GM12878 (cell line): ENCODE measurements around the gene PLPP1. TPM values are rescaled to one million over a fixed set of nuclear protein-coding genes. Genes with fewer than 3 reads are reported as not detected.

ENCODE experiments used
- ATAC-seq: fragments of 200-7000 bp; cut with Tn5 transposase; 3 replicates; pipeline ENCODE4 v1.9.1; 2020; ENCODE audit warnings: mild to moderate bottlenecking, moderate library complexity
- BruUV-seq: library from RNA; stranded (reverse); fragments of 400-500 nt; replicated peaks from 2 replicates; lab custom pipeline; 2021; lab: Mats Ljungman, UMichigan
- CTCF ChIA-PET: fragments of 300-600 bp; sonication (Branson Sonifier 250); formaldehyde crosslinking; extraction: SDS; loops from one replicate; lab custom pipeline; 2021; ENCODE audit warnings: inconsistent platforms; lab: Yijun Ruan, JAX
- POLR2A ChIA-PET: fragments of 350-600 bp; formaldehyde crosslinking; extraction: SDS; loops from one replicate; lab custom pipeline; 2021; ENCODE audit warnings: inconsistent platforms; lab: Charles Lee
- RAD21 ChIA-PET: fragments of 300-600 bp; sonication (Branson Sonifier 250); formaldehyde crosslinking; loops from one replicate; lab custom pipeline; 2023; ENCODE audit warnings: antibody characterized with exemption; ENCODE audit not compliant: unreplicated experiment; lab: Charles Lee
- SMC1A ChIA-PET: fragments of 300-600 bp; sonication (Branson Sonifier 250); formaldehyde crosslinking; loops from one replicate; lab custom pipeline; 2023; ENCODE audit not compliant: unreplicated experiment, uncharacterized antibody; lab: Charles Lee
- DNase-seq: peaks from one replicate; pipeline ENCODE4 v3.0.0-alpha.2; 2011; ENCODE audit warnings: low read depth, low spot score
- FAIRE-seq: peaks from 3 replicates; lab custom pipeline; 2011; peaks lifted over from hg19 to GRCh38; lab: Jason Lieb, UNC
- H2AFZ ChIP-seq: 2 replicates; pipeline ENCODE4 v1.6.0; 2011; ENCODE audit warnings: low read depth, low read length, control low read depth; ENCODE audit not compliant: control insufficient read depth
- H3K27ac ChIP-seq: 2 replicates; pipeline ENCODE4 v1.5.1; 2011; ENCODE audit warnings: control low read depth; ENCODE audit not compliant: control insufficient read depth, insufficient read depth
- H3K27me3 ChIP-seq, 2 experiments: replicated peaks in 1 of 2; 2 replicates each; pipeline versions ENCODE4 v1.6.0 to v1.6.1; 2011; ENCODE audit warnings: low read length in 1 of 2; ENCODE audit not compliant: control insufficient read depth in 2 of 2, insufficient read depth in 2 of 2
- H3K36me3 ChIP-seq, 2 experiments: 2 replicates each; pipeline ENCODE4 v1.5.1; 2011; ENCODE audit warnings: low read length in 1 of 2; ENCODE audit not compliant: control insufficient read depth in 2 of 2, insufficient read depth in 2 of 2
- H3K4me1 ChIP-seq: 2 replicates; pipeline ENCODE4 v1.6.1; 2011; ENCODE audit warnings: mild to moderate bottlenecking, low read length, moderate library complexity, mixed read lengths; ENCODE audit not compliant: control insufficient read depth, insufficient read depth
- H3K4me2 ChIP-seq: 2 replicates; pipeline ENCODE4 v1.6.0; 2011; ENCODE audit warnings: control low read depth; ENCODE audit not compliant: control insufficient read depth, insufficient read depth
- H3K4me3 ChIP-seq: fragments of 200-600 bp; sonication (generic); 2 replicates; pipeline ENCODE4 v1.5.1; 2016
- H3K79me2 ChIP-seq: 2 replicates; pipeline ENCODE4 v1.6.0; 2011; ENCODE audit warnings: low read length; ENCODE audit not compliant: control insufficient read depth, insufficient read depth
- H3K9ac ChIP-seq: 2 replicates; pipeline ENCODE4 v1.8.0; 2011; ENCODE audit warnings: low read length, control low read depth, mixed read lengths; ENCODE audit not compliant: control insufficient read depth, insufficient read depth
- H3K9me3 ChIP-seq: replicated peaks from 3 replicates; pipeline ENCODE4 v1.5.1; 2011; ENCODE audit warnings: mild to moderate bottlenecking, low read length; ENCODE audit not compliant: control insufficient read depth, insufficient read depth
- H4K20me1 ChIP-seq: 2 replicates; pipeline ENCODE4 v1.6.0; 2011; ENCODE audit not compliant: control insufficient read depth, insufficient read depth
- BCLAF1 ChIP-seq: fragments of 450-650 bp; IDR thresholded peaks from 2 replicates; pipeline ENCODE4 v1.6.1; 2017; ENCODE audit warnings: antibody characterized with exemption, mild to moderate bottlenecking, moderate library complexity
- CEBPZ ChIP-seq: fragments of 150-350 bp; IDR thresholded peaks from 2 replicates; pipeline ENCODE4 v1.6.1; 2016; ENCODE audit warnings: low read depth, low read length
- DPF2 ChIP-seq: fragments of 450-650 bp; IDR thresholded peaks from 2 replicates; pipeline ENCODE4 v1.6.1; 2017; ENCODE audit warnings: mild to moderate bottlenecking
- HDAC2 ChIP-seq: fragments of 200-600 bp; sonication (generic); IDR thresholded peaks from 2 replicates; pipeline ENCODE4 v1.6.1; 2017
- JUND ChIP-seq: IDR thresholded peaks from 2 replicates; pipeline ENCODE4 v1.6.1; 2012; ENCODE audit warnings: low read depth, mild to moderate bottlenecking, low read length, improper control_type of control experiment, moderate library complexity
- MAX ChIP-seq: IDR thresholded peaks from 2 replicates; pipeline ENCODE4 v1.6.1; 2012; ENCODE audit warnings: low read depth, low read length, improper control_type of control experiment
- NFYA ChIP-seq: IDR thresholded peaks from 2 replicates; pipeline ENCODE4 v1.6.1; 2011; ENCODE audit warnings: low read depth, mild to moderate bottlenecking, low read length, improper control_type of control experiment, borderline replicate concordance
- NKRF ChIP-seq: fragments of 450-650 bp; conservative IDR thresholded peaks from 2 replicates; pipeline ENCODE4 v1.6.1; 2017; ENCODE audit warnings: mild to moderate bottlenecking, moderate library complexity
- PAX8 ChIP-seq: fragments of 450-650 bp; IDR thresholded peaks from 2 replicates; pipeline ENCODE4 v1.6.1; 2017; ENCODE audit warnings: mild to moderate bottlenecking, moderate library complexity
- WGBS: methylation state at CpG from one replicate; pipeline ENCODE4 v1.1.6; 2016; ENCODE audit warnings: low lambda C conversion rate; ENCODE audit not compliant: insufficient replicate concordance, insufficient coverage; ENCODE audit errors: missing lambda C conversion rate; 5-methylcytosine and 5-hydroxymethylcytosine counted together
- in situ Hi-C: fragments of 300-500 bp; cut with MboI; formaldehyde crosslinking; loops from 9 replicates; pipeline ENCODE4 v1.14.3; 2018; ENCODE audit warnings: mixed read lengths
- intact Hi-C: fragments of 100-400 bp; cut with micrococcal nuclease; formaldehyde crosslinking; loops from one replicate; pipeline ENCODE4 v1.14.2; 2022; ENCODE audit not compliant: unreplicated experiment
- polyA plus RNA-seq, 11 experiments: library from polyadenylated mRNA; depleted of rRNA in 4 of 11; unstranded in 6 of 11; stranded (reverse) in 5 of 11; fragments of >200 nt; fragmentation: Nextera tagmentation in 4 of 11; fragmentation: Illumina TruSeq in 1 of 11; extraction: Ambion mirVana in 4 of 11; extraction: Trizol in 1 of 11; gene quantifications; 1 replicate in 1 of 11; 2 replicates in 10 of 11; pipeline versions ENCODE4 v1.2.1 to v1.2.3, GENCODE V29; 2011 to 2016; ENCODE audit warnings: inconsistent platforms in 2 of 11, missing spikeins in 2 of 11, low read depth in 1 of 11
- total RNA-seq, 4 experiments: library from RNA; depleted of rRNA in 3 of 4; stranded (reverse); fragments of >200 nt in 3 of 4; fragmentation: Illumina TruSeq in 1 of 4; extraction: Trizol in 1 of 4; gene quantifications; 2 replicates each; pipeline versions ENCODE4 v1.2.1 to v1.2.3, GENCODE V29; 2013 to 2021

The PLPP1 gene
- total and polyA plus RNA-seq, 10 of the 15 experiments (the other 5 are each of a cell fraction or from before 2014, with no cell fraction given), result 3.0 to 11.3 (median 8.1) TPM

- RAD21 ChIA-PET, result no interaction called here
- intact Hi-C loops, result no loop called here
- H3K9ac ChIP-seq, result no peak overlapping the region
- H3K79me2 ChIP-seq, result no peaks in the 10 kb centered on the region
- POLR2A ChIA-PET, result no interaction called here
- FAIRE-seq (no peak), DNase-seq (no peak), ATAC-seq (no peak)
- 100% methylated on average over 3 of the region's 3 CpGs for WGBS
- no peaks in the 10 kb centered on the region; the same call in 1 of the 2 replicates for H4K20me1 ChIP-seq
- no peaks in the 10 kb centered on the region for H3K4me1 ChIP-seq
- no peaks in the 10 kb centered on the region for H3K9me3 ChIP-seq
- H3K27ac ChIP-seq, result no peak overlapping the region
- SMC1A ChIA-PET, result no interaction called here
- no TSS peak for BruUV-seq
- no peaks in the 10 kb centered on the region for H3K36me3 ChIP-seq
- no peak overlapping the region for H3K4me2 ChIP-seq
- CTCF ChIA-PET, result no interaction called here
- H3K27me3 ChIP-seq, result no peaks in the 10 kb centered on the region
- no peak overlapping the region for H2AFZ ChIP-seq
- no peak for TF ChIP-seq DPF2
- TF ChIP-seq NFYA, result no peak
- TF ChIP-seq CEBPZ, result no peak
- in situ Hi-C loops, result no loop called here
- H3K4me3 ChIP-seq, result no peak overlapping the region
These were observed 71.2 kb downstream of the PLPP1 start for GRCh38 chr5:55463613-55464012.

- DNase-seq (no peak), ATAC-seq (no peak), FAIRE-seq (no peak)
- Histone ChIP-seq H3K79me2 (no peaks in the 10 kb centered on the region), H3K9me3 (no peaks in the 10 kb centered on the region), H3K4me2 (no peak overlapping the region), H4K20me1 (no peaks in the 10 kb centered on the region; the same call in 1 of the 2 replicates), H3K9ac (no peak overlapping the region), H3K36me3 (no peaks in the 10 kb centered on the region), H3K27ac (no peak overlapping the region), H3K4me1 (no peaks in the 10 kb centered on the region), H3K27me3 (no peaks in the 10 kb centered on the region), H3K4me3 (no peak overlapping the region), H2AFZ (no peak overlapping the region)
- ChIA-PET SMC1A (interaction anchor here (1.1 kb wide), 1 partner anchor 107 kb away, joined by 3 read pairs; no protein-coding TSS in a partner anchor), RAD21 (interaction anchor here (0.5 kb wide), 1 partner anchor 16 kb away, joined by 3 read pairs; no protein-coding TSS in a partner anchor), CTCF (no interaction called here), POLR2A (no interaction called here)
- WGBS, result 76% methylated on average over 2 of the region's 2 CpGs
- intact Hi-C loops, result no loop called here
- BruUV-seq, result no TSS peak
- in situ Hi-C loops, result no loop called here
- TF ChIP-seq BCLAF1, result no peak
- no peak for TF ChIP-seq JUND
- TF ChIP-seq HDAC2, result no peak
- no peak for TF ChIP-seq MAX
- TF ChIP-seq DPF2, result no peak
- no peak for TF ChIP-seq PAX8
- no peak for TF ChIP-seq NKRF
These were observed 75.2 kb downstream of the PLPP1 start for GRCh38 chr5:55459572-55459971.
